SKM-1 treated with dmso at 0.1 percent for 144 hours (cell line): ENCODE measurements around the gene MRM1.

Experiments used
- DNase-seq: peaks from one replicate; lab custom pipeline; 2025; ENCODE audit not compliant: unreplicated experiment; lab: John Stamatoyannopoulos, UW

The MRM1 gene, protein sequence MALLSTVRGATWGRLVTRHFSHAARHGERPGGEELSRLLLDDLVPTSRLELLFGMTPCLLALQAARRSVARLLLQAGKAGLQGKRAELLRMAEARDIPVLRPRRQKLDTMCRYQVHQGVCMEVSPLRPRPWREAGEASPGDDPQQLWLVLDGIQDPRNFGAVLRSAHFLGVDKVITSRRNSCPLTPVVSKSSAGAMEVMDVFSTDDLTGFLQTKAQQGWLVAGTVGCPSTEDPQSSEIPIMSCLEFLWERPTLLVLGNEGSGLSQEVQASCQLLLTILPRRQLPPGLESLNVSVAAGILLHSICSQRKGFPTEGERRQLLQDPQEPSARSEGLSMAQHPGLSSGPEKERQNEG

GRCh38 chr17:36601303-36602029 is at the start of gene MRM1:
Gene MRM1 (plus strand): TSS chr17:36601583. CDS start chr17:36601811, 228 bp downstream.
- DNase-seq: peak; percentile 88

GRCh38 chr17:36553459-36553858 is 47.9 kb upstream of the MRM1 start:
- no peak for DNase-seq

DNA sequence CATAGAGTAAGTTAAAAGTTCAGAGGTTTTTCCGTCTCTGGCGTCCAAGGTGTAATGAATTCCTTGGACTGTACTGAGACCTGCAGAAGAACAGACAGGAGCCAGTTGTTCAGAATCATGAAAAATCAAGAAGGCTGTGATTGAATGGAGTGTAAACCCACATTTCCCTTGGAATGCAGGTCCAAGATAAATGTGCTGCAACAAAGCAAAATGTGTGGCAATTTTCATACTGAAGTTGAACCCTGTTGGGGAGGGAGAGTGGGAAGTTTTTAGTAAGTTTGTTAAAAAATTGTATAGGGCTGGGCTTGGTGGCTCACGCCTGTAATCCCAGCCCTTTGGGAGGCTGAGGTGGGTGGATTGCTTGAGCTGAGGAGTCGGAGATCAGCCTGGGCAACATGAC is 35.3 kb upstream of the MRM1 start:
- DNase-seq: no peak

DNA sequence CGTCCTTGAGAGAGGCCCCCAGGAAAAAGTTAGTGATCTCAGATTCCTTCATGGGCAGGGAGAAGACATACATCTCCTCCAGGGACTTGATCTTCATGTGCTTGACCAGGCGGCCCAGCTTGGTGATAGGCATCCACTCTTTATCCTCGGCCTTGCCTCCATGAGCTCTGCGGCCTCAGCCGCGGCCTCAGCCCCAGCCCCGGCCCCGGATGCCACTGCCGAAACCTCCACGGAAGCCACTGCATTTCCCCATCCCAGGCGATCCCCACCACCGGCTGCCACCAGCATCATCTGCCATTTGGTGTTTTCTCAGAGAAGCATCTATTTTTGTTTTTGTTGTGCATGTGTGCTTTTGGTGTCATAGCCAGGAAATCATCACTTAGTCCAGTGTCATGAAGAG is 26.4 kb upstream of the MRM1 start:
- DNase-seq: no peak

GRCh38 chr17:36576793-36577192 is 24.6 kb upstream of the MRM1 start:
- DNase-seq: no peak

GRCh38 chr17:36578671-36579070 is 22.7 kb upstream of the MRM1 start:
- DNase-seq: no peak

DNA sequence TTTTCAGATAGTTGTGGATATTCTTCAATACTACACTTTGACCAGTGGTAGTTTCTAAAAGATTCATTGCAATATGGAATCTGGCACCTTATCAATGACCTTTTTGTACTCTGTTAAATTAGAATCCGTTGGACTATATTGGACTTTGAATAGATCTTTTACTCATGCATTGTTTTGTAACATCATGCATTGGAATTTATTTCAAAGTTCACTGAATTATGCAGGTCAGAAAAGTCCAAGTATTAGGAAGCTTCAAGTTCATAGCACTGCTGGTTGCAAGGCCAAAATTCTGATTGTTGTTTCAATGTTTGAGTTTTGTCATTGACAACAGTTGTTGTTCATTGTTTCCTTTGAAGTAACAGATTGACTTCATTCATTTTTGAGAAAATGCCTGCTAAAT is 17.6 kb upstream of the MRM1 start:
- DNase-seq: no peak

GRCh38 chr17:36586138-36586537 is 15.2 kb upstream of the MRM1 start:
- no peak for DNase-seq

GRCh38 chr17:36590082-36590481 is 11.3 kb upstream of the MRM1 start:
- peak; percentile 26 for DNase-seq

- DNase-seq: peak; percentile 72
These were observed 9.7 kb upstream of the MRM1 start, which contains the start of gene DHRS11 for GRCh38 chr17:36591434-36592315. Gene DHRS11 (plus strand): TSS chr17:36591879. CDS start chr17:36592010, 131 bp downstream.

GRCh38 chr17:36592316-36592715 is 9.1 kb upstream of the MRM1 start:
- DNase-seq: no peak

- no peak for DNase-seq
These were observed 8.6 kb upstream of the MRM1 start for GRCh38 chr17:36592716-36593321.

DNA sequence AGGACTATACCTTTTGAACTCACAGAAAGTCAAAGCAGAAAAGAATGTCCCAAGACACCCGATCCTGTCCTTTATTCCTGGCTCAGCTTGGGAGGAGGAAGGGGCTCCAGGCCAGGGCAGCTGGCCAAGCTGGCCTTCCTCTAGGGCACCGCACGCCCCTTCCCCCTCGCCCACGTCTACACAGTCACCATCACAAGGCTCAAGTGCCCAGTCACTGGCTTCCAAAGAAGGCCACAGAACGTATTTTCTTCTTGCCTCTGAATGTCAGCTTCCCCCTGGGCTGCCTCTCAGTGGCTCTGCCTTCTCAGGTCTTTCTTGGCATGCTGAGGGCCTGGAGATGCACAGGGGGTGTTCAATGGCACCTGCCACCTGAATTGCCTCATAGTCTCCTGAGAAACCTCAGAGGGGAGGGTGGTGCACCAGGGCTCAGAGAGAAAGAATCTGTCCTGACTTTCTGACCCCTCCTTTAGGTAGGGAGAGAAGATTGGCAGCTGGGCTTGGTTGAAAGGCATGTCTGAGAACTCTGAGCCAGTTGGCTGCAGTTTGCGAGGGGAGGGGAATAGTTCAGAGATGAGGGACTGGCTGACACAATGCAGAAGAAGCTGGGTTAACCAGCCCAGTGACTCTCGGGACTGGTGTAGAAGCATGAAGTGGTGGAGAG is 7.6 kb upstream of the MRM1 start:
- DNase-seq: no peak

DNA sequence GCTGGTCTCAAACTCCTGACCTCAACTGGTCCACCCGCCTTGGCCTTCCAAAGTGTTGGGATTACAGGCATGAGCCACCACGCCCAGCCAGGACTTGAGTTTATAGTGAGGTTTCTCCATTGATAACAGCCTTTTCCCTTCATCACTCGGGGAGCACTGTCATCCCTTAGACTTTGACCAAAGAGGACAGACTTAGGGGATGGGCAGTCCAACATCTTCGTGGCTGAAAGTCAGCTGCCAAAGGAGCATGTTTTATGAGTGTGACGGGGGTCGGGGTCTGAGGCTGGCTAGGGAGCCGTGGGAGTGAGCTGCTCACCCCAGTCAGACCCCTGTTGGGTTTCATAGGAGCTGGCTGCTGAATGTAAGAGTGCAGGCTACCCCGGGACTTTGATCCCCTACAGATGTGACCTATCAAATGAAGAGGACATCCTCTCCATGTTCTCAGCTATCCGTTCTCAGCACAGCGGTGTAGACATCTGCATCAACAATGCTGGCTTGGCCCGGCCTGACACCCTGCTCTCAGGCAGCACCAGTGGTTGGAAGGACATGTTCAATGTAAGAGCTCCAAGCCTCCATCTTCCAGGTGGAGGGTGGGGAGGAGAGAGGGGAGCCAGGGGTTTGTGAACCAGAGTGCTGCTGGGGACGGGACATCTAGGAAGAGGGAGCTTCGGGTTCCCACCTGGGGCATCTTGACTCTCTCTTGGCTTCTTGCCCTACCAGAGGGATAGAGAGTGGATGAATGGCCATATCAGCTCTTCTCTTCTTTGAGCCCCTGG is 6.6 kb upstream of the MRM1 start:
- no peak for DNase-seq

GRCh38 chr17:36597226-36597625 is 4.2 kb upstream of the MRM1 start:
- DNase-seq: no peak

DNA sequence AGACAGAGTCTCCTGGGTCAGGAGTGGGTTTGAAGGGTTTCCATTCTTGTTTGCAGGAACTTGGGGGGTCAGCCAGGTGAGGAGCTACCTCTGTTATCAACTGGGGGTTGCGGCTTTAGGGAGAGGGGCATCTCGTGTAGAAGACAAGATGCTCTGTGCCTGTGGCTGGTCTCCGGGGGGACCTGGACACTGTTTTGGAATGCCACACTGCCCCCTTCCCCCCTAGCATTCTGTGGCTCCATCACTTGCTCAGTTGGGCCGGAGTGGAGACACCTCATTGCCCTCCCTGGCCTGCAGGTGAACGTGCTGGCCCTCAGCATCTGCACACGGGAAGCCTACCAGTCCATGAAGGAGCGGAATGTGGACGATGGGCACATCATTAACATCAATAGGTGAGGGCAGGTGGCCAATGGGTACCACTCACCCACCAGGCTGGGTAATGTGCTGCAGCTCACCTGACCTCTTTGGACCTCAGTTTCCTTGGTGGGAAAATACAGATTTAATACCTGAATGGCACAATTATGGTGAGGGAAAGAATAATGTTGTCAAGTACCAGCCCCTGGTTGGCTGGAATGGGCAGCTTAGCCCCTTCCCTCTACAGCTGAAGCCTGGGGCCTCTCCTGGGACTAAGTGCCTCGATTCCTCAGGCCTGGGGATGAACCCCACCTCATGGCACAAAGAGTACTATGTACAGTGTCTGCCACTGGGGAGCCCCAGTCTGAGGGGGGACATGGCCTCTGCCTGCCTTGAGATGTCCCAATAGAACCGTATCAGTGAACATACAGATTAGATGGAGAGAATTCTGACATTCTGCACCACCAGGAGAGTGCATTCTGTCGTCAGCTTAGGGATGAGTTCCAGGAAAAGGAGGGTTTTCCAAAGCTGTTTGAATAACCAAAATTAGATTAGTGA is 3.3 kb upstream of the MRM1 start:
- DNase-seq: no peak

DNA sequence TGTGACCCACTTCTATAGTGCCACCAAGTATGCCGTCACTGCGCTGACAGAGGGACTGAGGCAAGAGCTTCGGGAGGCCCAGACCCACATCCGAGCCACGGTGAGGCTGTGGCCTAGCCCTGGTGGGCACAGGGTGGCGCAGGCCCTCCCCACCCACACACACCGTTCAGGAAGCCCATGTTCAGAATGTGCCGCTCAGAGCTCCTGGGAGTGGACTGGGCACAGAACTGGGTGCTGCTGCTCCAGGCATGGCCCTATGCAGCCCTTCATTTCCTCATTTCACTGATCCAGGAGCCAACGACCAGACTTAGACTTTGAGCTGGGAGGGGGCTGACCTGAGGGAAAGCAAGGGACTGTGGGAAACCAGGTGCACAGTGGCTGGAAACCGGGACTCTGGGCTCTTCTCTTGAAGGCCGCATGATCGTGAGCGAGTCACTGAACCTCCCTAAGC is 2.4 kb upstream of the MRM1 start:
- DNase-seq: no peak

DNA sequence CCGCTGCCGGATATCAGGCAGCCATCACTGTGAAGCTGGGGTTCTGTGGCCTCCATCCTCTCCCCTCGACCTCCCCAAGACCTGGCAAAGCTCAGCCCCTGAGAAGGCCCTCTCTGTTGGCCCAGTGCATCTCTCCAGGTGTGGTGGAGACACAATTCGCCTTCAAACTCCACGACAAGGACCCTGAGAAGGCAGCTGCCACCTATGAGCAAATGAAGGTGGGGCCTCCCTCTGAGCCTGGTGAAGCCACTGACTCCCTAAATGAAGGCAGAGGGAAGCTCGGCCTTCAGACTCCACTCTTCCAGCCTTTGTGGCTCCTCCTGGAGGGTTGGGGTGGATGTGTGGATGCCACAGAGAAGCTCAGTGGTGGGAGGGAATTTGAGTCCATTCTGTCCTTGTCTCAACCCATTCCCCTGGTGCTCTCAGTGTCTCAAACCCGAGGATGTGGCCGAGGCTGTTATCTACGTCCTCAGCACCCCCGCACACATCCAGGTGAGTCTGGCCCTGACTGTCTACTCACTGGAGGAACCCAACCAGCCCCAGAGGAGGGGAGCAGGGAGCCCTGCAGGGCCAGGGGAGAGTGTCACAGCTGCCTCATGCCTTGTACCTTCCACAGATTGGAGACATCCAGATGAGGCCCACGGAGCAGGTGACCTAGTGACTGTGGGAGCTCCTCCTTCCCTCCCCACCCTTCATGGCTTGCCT is 1.7 kb upstream of the MRM1 start:
- DNase-seq: no peak
